ENCODE results near the gene TRUB2.

DNA sequence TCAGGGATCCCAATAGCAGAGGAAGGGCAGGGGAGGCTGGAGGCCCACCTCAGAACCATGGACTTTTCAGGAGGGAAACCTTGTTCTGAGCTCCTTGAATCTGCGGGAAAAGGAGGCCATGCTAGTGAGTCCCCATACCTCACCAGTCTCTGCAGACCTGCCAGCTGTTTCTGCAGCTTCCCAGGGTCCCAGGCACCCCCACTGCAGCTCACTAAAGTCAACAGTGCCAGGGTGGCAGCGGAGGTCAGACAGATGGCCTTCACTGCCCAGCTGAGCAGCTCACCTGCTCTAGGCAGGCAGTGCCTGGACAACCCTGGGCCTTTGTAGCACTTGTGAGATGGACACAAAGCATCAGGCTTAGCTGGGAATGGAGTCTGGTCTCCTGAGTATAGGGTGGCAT is 13.7 kb upstream of the TRUB2 start:
- TF ChIP-seq EZH2phosphoT487 (IDR thresholded peaks at IDR 0.05; ENCODE audit: borderline replicate concordance, low read depth, low read length) = no peak
- TF ChIP-seq, protein P1, sequence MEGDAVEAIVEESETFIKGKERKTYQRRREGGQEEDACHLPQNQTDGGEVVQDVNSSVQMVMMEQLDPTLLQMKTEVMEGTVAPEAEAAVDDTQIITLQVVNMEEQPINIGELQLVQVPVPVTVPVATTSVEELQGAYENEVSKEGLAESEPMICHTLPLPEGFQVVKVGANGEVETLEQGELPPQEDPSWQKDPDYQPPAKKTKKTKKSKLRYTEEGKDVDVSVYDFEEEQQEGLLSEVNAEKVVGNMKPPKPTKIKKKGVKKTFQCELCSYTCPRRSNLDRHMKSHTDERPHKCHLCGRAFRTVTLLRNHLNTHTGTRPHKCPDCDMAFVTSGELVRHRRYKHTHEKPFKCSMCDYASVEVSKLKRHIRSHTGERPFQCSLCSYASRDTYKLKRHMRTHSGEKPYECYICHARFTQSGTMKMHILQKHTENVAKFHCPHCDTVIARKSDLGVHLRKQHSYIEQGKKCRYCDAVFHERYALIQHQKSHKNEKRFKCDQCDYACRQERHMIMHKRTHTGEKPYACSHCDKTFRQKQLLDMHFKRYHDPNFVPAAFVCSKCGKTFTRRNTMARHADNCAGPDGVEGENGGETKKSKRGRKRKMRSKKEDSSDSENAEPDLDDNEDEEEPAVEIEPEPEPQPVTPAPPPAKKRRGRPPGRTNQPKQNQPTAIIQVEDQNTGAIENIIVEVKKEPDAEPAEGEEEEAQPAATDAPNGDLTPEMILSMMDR (conservative IDR thresholded peaks at IDR 0.05; ENCODE audit: low read length) = no peak
